SK-N-MC (cell line): ENCODE data around the gene PTCH2.

ENCODE experiments used
- EZH2 ChIP-seq: fragments of 200-600 bp; sonication (generic); IDR thresholded peaks from one replicate; pipeline ENCODE4 v1.6.1; 2017; ENCODE audit warnings: antibody characterized with exemption
- POLR2AphosphoS5 ChIP-seq: IDR thresholded peaks from 2 replicates; pipeline ENCODE4 v1.6.1; 2012; ENCODE audit warnings: mild to moderate bottlenecking, low read depth, low read length, borderline replicate concordance

- TF ChIP-seq POLR2AphosphoS5 (no peak), EZH2 (no peak)
Measured at GRCh38 chr1:44867801-44868200, 24.7 kb upstream of the PTCH2 start.
